Measurements from ENCODE around the gene TRIP10. TPM values are rescaled to one million over a fixed set of nuclear protein-coding genes. Genes with fewer than 3 reads are reported as not detected.

TRIP10 gene
- polyA plus RNA-seq, 1 donor (not counting 4 experiments of a cell fraction or from before 2014, with no cell fraction given), result 34.8 TPM

DNA sequence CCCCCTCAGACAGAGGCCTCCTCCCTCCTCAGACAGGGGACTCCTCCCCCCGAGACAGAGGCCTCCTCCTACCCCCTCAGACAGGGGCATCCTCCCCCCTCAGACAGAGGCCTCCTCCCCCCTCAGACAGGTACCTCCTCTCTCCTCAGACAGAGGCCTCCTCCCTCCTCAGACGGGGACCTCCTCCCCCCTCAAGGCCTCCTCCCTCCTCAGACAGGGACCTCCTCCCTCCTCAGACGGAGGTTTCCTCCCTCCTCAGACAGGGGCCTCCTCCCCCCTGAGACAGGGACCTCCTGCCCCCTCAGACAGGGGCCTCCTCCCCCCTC, 32.9 kb upstream of the TRIP10 start:
- H3K4me2 ChIP-seq (ENCODE audit: control insufficient read depth, extremely low read depth, insufficient read depth, low read depth, low read length), result no peak overlapping the region

DNA sequence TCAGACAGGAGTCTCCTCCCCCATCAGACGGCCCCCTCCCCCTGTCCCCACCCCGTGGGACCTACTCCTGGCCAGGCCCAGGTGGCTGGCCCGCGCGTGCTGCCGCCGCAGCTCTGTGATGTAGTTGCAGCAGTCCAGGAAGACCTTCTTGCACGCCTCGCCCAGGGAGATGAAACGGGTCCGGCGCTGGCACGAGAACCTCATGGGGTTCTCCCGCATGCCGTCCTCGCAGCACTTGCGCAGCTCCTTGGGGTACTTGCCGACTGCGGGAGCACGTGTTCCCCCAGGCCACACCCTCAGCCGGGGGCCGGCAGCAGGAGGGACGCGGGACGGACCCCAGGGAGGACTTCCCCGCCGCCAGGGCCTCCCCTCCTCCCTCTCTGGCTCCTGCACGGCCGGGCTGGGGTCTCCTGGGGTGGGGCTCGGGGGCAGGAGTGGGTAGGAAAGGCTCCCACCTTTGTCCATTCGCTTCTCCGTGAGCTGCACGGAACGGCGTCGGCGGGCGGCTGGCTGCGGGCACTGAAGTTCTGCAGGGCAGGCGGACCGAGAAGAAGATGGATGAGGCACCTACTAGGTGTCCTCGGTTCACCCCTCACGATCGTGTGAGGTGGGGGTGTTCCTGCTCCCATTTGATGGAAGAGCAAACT, 32.3 kb upstream of the TRIP10 start:
- dilution Hi-C loops (cut with MboI; ENCODE audit: extremely low pct_ligation_motif_present, low sequenced_read_pairs), result no loop called here
- Histone ChIP-seq H3K27me3 (ENCODE audit: control insufficient read depth, extremely low read depth, insufficient read depth, low read length) (peaks cover 25% of the 10 kb centered on the region), H3K9ac (ENCODE audit: control insufficient read depth, extremely low read depth, insufficient read depth, low read length) (no peak overlapping the region), H3K9me1 (ENCODE audit: control insufficient read depth, extremely low read depth, insufficient read depth, low read length) (no peaks in the 10 kb centered on the region), H4K20me1 (ENCODE audit: control insufficient read depth, extremely low read depth, insufficient read depth, low read length) (no peaks in the 10 kb centered on the region), H3K79me2 (ENCODE audit: control insufficient read depth, insufficient read depth, low read length) (no peaks in the 10 kb centered on the region), H3K27ac (ENCODE audit: control insufficient read depth, insufficient read depth, low read length) (no peak overlapping the region), H3K4me3 (ENCODE audit: control insufficient read depth in 2 of 3, extremely low read depth in 1 of 3, insufficient read depth in 2 of 3, low read depth in 1 of 3, low read length in 3 of 3) (no peak overlapping the region), H3K4me2 (ENCODE audit: control insufficient read depth, extremely low read depth, insufficient read depth, low read depth, low read length) (no peak overlapping the region), H3K4me1 (ENCODE audit: control insufficient read depth, extremely low read depth, insufficient read depth, low read length) (no peaks in the 10 kb centered on the region), H3K36me3 (ENCODE audit: control insufficient read depth in 2 of 2, extremely low read depth in 1 of 2, insufficient read depth in 2 of 2, low read length in 2 of 2) (no peaks in the 10 kb centered on the region), H2AFZ (ENCODE audit: control insufficient read depth, low read length) (no peak overlapping the region), H3K9me3 (ENCODE audit: control insufficient read depth, low read depth, low read length) (no peaks in the 10 kb centered on the region)
- TF ChIP-seq, protein P1, sequence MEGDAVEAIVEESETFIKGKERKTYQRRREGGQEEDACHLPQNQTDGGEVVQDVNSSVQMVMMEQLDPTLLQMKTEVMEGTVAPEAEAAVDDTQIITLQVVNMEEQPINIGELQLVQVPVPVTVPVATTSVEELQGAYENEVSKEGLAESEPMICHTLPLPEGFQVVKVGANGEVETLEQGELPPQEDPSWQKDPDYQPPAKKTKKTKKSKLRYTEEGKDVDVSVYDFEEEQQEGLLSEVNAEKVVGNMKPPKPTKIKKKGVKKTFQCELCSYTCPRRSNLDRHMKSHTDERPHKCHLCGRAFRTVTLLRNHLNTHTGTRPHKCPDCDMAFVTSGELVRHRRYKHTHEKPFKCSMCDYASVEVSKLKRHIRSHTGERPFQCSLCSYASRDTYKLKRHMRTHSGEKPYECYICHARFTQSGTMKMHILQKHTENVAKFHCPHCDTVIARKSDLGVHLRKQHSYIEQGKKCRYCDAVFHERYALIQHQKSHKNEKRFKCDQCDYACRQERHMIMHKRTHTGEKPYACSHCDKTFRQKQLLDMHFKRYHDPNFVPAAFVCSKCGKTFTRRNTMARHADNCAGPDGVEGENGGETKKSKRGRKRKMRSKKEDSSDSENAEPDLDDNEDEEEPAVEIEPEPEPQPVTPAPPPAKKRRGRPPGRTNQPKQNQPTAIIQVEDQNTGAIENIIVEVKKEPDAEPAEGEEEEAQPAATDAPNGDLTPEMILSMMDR (optimal IDR thresholded peaks at IDR 0.05 in 1 of 3, IDR thresholded peaks at IDR 0.05 in 1 of 3, conservative IDR thresholded peaks at IDR 0.05 in 1 of 3; ENCODE audit: extremely low read depth in 1 of 3, insufficient read depth in 2 of 3, low read length in 3 of 3), result no peak
- no peak for TF ChIP-seq EZH2 (IDR thresholded peaks at IDR 0.05; ENCODE audit: low read length)
- no peak for DNase-seq (ENCODE audit: low read depth, low spot score)
- no peak for FAIRE-seq

More for the DNA sequence above, 32.9 kb upstream of the TRIP10 start:
- TF ChIP-seq, protein P1 (optimal IDR thresholded peaks at IDR 0.05 in 1 of 3, IDR thresholded peaks at IDR 0.05 in 1 of 3, conservative IDR thresholded peaks at IDR 0.05 in 1 of 3; ENCODE audit: extremely low read depth in 1 of 3, insufficient read depth in 2 of 3, low read length in 3 of 3), result no peak
- no peak for TF ChIP-seq EZH2 (IDR thresholded peaks at IDR 0.05; ENCODE audit: low read length)
- no peak overlapping the region for H3K27ac ChIP-seq (ENCODE audit: control insufficient read depth, insufficient read depth, low read length)
- DNase-seq (ENCODE audit: low read depth, low spot score) (no peak), FAIRE-seq (no peak)
- H3K9ac ChIP-seq (ENCODE audit: control insufficient read depth, extremely low read depth, insufficient read depth, low read length), result no peak overlapping the region
- H3K79me2 ChIP-seq (ENCODE audit: control insufficient read depth, insufficient read depth, low read length), result no peaks in the 10 kb centered on the region
- peaks cover 22% of the 10 kb centered on the region for H3K27me3 ChIP-seq (ENCODE audit: control insufficient read depth, extremely low read depth, insufficient read depth, low read length)
- no peaks in the 10 kb centered on the region for H3K9me3 ChIP-seq (ENCODE audit: control insufficient read depth, low read depth, low read length)
- dilution Hi-C loops (cut with MboI; ENCODE audit: extremely low pct_ligation_motif_present, low sequenced_read_pairs), result no loop called here
- no peaks in the 10 kb centered on the region for H3K9me1 ChIP-seq (ENCODE audit: control insufficient read depth, extremely low read depth, insufficient read depth, low read length)
- no peaks in the 10 kb centered on the region for H4K20me1 ChIP-seq (ENCODE audit: control insufficient read depth, extremely low read depth, insufficient read depth, low read length)
- no peak overlapping the region for H3K4me3 ChIP-seq (ENCODE audit: control insufficient read depth in 2 of 3, extremely low read depth in 1 of 3, insufficient read depth in 2 of 3, low read depth in 1 of 3, low read length in 3 of 3)
- no peak overlapping the region for H2AFZ ChIP-seq (ENCODE audit: control insufficient read depth, low read length)
- H3K4me1 ChIP-seq (ENCODE audit: control insufficient read depth, extremely low read depth, insufficient read depth, low read length), result no peaks in the 10 kb centered on the region
- no peaks in the 10 kb centered on the region for H3K36me3 ChIP-seq (ENCODE audit: control insufficient read depth in 2 of 2, extremely low read depth in 1 of 2, insufficient read depth in 2 of 2, low read length in 2 of 2)
